Tibial nerve (tissue), 3 donors: ENCODE data around the gene UBE2E1.

Experiments
- CTCF ChIP-seq, 5 experiments: fragments of 200-600 bp in 3 of 5; fragments of 450-650 bp in 2 of 5; sonication (generic) in 3 of 5; IDR thresholded peaks; one replicate each; pipeline ENCODE4 v1.5.1; 2016 to 2019; ENCODE audit warnings: antibody characterized with exemption in 5 of 5, mild to moderate bottlenecking in 3 of 5, moderate library complexity in 2 of 5
- POLR2A ChIP-seq, 2 donors: fragments of 450-650 bp; IDR thresholded peaks; one replicate each; pipeline ENCODE4 v1.6.1; 2017; ENCODE audit warnings: antibody characterized with exemption in 2 of 2, mild to moderate bottlenecking in 2 of 2, moderate library complexity in 2 of 2

DNA sequence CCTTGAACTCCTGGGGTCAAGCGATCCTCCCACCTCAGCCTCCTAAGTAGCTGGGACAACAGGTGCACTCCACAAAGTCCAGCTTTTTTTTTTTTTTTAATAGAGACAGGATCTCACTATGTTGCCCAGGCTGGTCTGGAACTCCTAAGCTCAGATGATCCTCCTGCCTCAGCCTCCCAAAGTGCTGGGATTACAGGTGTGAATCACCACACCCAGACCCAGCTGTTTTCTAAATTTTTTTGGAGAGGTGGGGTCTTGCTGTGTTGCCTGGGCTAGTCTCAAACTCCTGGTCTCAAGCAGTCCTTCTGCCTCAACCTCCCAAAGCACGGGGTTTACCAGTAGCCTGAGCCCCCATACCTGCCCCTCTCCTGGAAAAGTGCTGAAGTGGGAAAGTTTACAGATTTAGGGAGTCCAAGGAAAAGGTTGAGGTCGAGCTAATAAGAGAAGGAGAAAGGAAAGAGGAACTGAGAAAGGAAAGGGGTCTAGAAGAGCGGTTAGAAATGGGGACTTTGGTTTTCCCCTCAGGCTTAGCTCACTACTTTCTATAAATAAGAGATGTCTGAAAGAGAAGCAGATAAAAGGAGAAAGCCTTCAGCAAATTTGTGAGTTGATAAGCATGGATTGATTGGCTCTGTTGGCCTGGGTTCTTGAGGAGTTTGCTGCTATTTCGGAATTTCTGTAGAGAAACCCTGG is 23.6 kb downstream of the UBE2E1 start:
- TF ChIP-seq CTCF (IDR thresholded peaks at IDR 0.05): no peak
- no peak for TF ChIP-seq POLR2A (IDR thresholded peaks at IDR 0.05)
